Activated naive CD4-positive, alpha-beta T cell treated with anti-CD3 and anti-CD28 coated beads for 36 hours (primary cell): ENCODE data around the gene HMCES. TPM values are rescaled to one million over a fixed set of nuclear protein-coding genes. Genes with fewer than 3 reads are reported as not detected.

ENCODE experiments used
- CTCF ChIA-PET: fragments of 350-600 bp; sonication (Branson Sonifier 250); formaldehyde crosslinking; loops from one replicate; lab custom pipeline; 2021; ENCODE audit warnings: antibody characterized with exemption; lab: Charles Lee
- DNase-seq: peaks from one replicate; pipeline ENCODE4 v3.0.0-alpha.2; 2020
- H3K27ac Mint-ChIP-seq: one replicate; pipeline ENCODE4 v1.8.0; 2021; ENCODE audit warnings: mild to moderate bottlenecking, mixed read lengths
- H3K27me3 Mint-ChIP-seq: one replicate; pipeline ENCODE4 v1.8.0; 2021; ENCODE audit warnings: low read depth, mixed read lengths
- H3K36me3 Mint-ChIP-seq: one replicate; pipeline ENCODE4 v1.8.0; 2021; ENCODE audit warnings: low read depth, mixed read lengths
- H3K4me1 Mint-ChIP-seq: one replicate; pipeline ENCODE4 v1.8.0; 2021; ENCODE audit warnings: low read depth, mixed read lengths
- H3K4me3 Mint-ChIP-seq: one replicate; pipeline ENCODE4 v1.8.0; 2021; ENCODE audit warnings: mild to moderate bottlenecking, moderate library complexity, mixed read lengths
- H3K9me3 Mint-ChIP-seq: one replicate; pipeline ENCODE4 v1.8.0; 2021; ENCODE audit warnings: mixed read lengths
- intact Hi-C: fragments of 100-400 bp; cut with micrococcal nuclease; formaldehyde crosslinking; loops from one replicate; pipeline ENCODE4 v1.15.1; 2023
- total RNA-seq, 2 experiments: library from RNA; stranded (reverse); gene quantifications; one replicate each; pipeline ENCODE4 v1.2.3, GENCODE V29; 2021

HMCES gene
- total RNA-seq, 2 experiments from 2014 or later, result 35.0 to 35.8 TPM

DNA sequence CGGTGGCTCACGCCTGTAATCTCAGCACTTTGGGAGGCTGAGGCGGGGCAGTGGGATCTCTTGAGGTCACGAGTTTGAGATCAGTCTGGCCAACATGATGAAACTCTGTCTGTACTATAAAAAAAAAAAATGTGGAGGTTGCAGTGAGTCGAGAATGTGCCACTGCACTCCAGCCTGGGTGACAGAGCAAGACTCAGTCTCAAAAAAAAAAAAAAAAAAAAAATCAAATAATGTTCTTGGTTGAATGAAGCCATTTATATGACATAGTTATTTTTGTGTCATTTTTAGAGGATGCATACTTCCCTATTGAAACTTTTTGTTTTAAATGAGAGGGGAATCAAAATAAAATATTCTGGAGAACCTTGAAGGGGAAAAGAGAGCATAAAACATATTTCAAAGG, 3.1 kb downstream of the HMCES start:
- no peak overlapping the region for H3K4me3 Mint-ChIP-seq
- intact Hi-C loops, result loop anchor here (1.0 to 2.0 kb wide), 3 partner anchors 35 to 493 kb away; a partner anchor contains a TSS
- CTCF ChIA-PET, result no interaction called here

GRCh38 chr3:129282727-129283327, 4.2 kb downstream of the HMCES start:
- intact Hi-C loops, result loop anchor here (1.0 to 2.0 kb wide), 3 partner anchors 33 to 494 kb away; a partner anchor contains a TSS
- Mint-ChIP-seq H3K9me3 (no peaks in the 10 kb centered on the region), H3K27me3 (no peaks in the 10 kb centered on the region), H3K4me3 (no peak overlapping the region), H3K36me3 (peaks cover 21% of the 10 kb centered on the region), H3K4me1 (peaks cover 53% of the 10 kb centered on the region), H3K27ac (peak overlapping the region; percentile 48)
- peak; percentile 41 for DNase-seq
- CTCF ChIA-PET, result interaction anchor here (0.5 to 2.7 kb wide), 9 partner anchors 22 to 674 kb away, joined by 3 to 15 read pairs (median 4); a partner anchor contains a TSS

More for the DNA sequence above, 3.1 kb downstream of the HMCES start:
- DNase-seq, result no peak
- Mint-ChIP-seq H3K27me3 (no peaks in the 10 kb centered on the region), H3K27ac (peak overlapping the region; percentile 59), H3K4me1 (peaks cover 56% of the 10 kb centered on the region), H3K9me3 (no peaks in the 10 kb centered on the region), H3K36me3 (peaks cover 28% of the 10 kb centered on the region)

DNA sequence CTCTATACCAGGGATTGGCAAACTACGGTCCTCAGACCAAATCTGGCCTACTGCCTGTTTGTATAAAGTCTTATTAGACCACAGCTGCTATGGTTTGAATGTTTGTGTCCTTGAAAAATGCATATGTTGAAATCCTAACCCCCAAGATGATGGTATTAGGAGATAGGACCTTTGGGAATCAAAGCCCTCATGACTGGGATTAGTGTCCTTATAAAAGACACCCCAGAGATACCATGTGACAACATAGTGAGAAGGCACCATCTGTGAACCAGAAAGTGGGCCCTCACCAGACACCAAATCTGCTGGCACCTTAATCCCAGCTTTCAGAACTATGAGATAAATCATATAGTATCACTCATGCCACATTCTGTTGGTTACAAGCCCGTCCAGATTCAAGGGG, 7.4 kb downstream of the HMCES start:
- H3K27me3 Mint-ChIP-seq, result no peaks in the 10 kb centered on the region
- CTCF ChIA-PET, result no interaction called here
- no peak overlapping the region for H3K27ac Mint-ChIP-seq
- DNase-seq, result no peak
- H3K4me3 Mint-ChIP-seq, result no peak overlapping the region
- intact Hi-C loops, result no loop called here
- H3K4me1 Mint-ChIP-seq, result peaks cover 37% of the 10 kb centered on the region
- no peaks in the 10 kb centered on the region for H3K9me3 Mint-ChIP-seq
- H3K36me3 Mint-ChIP-seq, result peaks cover 12% of the 10 kb centered on the region

GRCh38 chr3:129288446-129288845, 9.8 kb downstream of the HMCES start:
- Mint-ChIP-seq H3K27me3 (no peaks in the 10 kb centered on the region), H3K36me3 (peaks cover 7% of the 10 kb centered on the region), H3K9me3 (no peaks in the 10 kb centered on the region), H3K27ac (no peak overlapping the region), H3K4me3 (no peak overlapping the region), H3K4me1 (peaks cover 17% of the 10 kb centered on the region)
- intact Hi-C loops, result no loop called here
- no peak for DNase-seq
- CTCF ChIA-PET, result interaction anchor here (1.3 kb wide), 1 partner anchor 43 kb away, joined by 3 read pairs; no protein-coding TSS in a partner anchor

- H3K4me3 Mint-ChIP-seq, result no peak overlapping the region
- peaks cover 12% of the 10 kb centered on the region for H3K4me1 Mint-ChIP-seq
- intact Hi-C loops, result no loop called here
- no peaks in the 10 kb centered on the region for H3K9me3 Mint-ChIP-seq
- DNase-seq, result no peak
- peaks cover 8% of the 10 kb centered on the region for H3K36me3 Mint-ChIP-seq
- no peaks in the 10 kb centered on the region for H3K27me3 Mint-ChIP-seq
- no peak overlapping the region for H3K27ac Mint-ChIP-seq
- CTCF ChIA-PET, result interaction anchor here (0.6 to 1.3 kb wide), 2 partner anchors 26 to 547 kb away, joined by 3 to 4 read pairs; a partner anchor contains a TSS
Observed at GRCh38 chr3:129289201-129289921, 10.7 kb downstream of the HMCES start.

DNA sequence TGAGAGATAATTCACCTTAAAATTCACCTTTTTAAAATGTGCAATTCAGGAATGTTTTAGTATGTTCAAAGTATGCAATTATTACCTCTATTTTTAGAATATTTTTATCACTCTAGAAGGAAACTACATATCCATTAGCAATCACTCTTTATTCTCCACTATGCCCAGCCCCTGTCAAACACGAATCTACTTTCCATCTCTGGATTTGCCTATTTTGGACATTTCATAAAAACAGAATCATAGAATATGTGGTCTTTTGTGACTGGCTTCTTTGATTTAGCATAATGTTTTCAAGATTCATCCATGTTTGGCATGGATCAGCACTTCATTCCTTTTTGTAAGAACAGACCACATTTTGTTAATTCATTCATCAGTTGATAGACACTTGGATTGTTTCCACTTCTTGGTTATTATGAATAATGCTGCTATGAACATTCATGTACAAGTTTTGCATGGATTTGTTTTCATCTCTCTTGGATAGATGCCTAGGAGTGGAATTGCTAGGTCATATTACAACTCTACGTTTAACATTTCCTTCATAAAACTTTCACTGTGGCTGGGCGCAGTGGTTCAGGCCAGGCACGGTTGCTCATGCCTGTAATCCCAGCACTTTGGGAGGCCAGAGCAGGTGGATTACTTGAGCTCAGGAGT, 12.7 kb downstream of the HMCES start:
- no peaks in the 10 kb centered on the region for H3K27me3 Mint-ChIP-seq
- DNase-seq, result no peak
- H3K9me3 Mint-ChIP-seq, result no peaks in the 10 kb centered on the region
- intact Hi-C loops, result no loop called here
- H3K27ac Mint-ChIP-seq, result no peak overlapping the region
- H3K4me1 Mint-ChIP-seq, result peaks cover 6% of the 10 kb centered on the region
- CTCF ChIA-PET, result no interaction called here
- H3K36me3 Mint-ChIP-seq, result peaks cover 10% of the 10 kb centered on the region
- H3K4me3 Mint-ChIP-seq, result no peak overlapping the region

- Mint-ChIP-seq H3K27ac (no peak overlapping the region), H3K36me3 (peaks cover 19% of the 10 kb centered on the region), H3K9me3 (no peaks in the 10 kb centered on the region), H3K4me1 (peaks cover 6% of the 10 kb centered on the region), H3K4me3 (no peak overlapping the region), H3K27me3 (no peaks in the 10 kb centered on the region)
- DNase-seq, result no peak
- intact Hi-C loops, result no loop called here
- CTCF ChIA-PET, result interaction anchor here (0.6 to 0.7 kb wide), 2 partner anchors 141 to 325 kb away, joined by 3 to 7 read pairs; no protein-coding TSS in a partner anchor
Observed at GRCh38 chr3:129295286-129295685, 16.6 kb downstream of the HMCES start.

DNA sequence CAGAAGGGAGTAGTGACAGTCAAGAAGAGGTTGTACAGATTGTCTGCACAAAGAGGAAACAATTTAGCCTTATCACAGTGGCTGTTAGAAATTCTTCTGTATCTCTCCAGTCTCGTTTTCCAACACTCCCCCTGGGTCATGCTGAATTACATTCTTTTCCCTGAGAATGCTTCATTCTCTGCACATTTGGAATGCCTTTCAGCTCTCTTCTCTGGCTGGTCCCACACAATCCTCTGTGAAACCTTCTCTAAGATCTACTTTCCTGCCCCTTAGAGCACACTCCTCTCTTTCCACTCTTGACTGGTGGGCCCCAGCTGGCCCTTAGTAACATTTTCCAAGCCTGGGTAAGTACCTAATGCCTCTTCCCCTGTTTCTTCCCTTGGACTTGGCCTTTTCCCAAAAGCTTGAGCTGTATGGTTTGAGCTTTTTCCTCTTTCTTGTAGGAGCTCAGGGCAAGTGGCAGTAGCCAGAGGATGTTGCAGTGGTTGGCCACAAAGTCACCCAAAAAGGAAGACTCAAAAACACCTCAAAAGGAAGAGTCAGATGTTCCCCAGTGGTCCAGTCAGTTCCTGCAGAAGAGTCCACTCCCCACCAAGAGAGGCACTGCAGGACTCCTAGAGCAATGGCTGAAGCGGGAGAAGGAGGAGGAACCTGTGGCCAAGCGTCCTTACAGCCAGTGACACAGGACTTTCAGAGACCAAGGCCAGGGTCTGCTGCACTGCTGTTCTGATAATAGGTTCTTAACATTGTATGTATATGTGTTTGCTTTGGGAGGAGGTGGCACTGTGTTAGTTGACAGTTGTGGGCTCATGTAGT, 25.7 kb downstream of the HMCES start:
- intact Hi-C loops, result no loop called here
- CTCF ChIA-PET, result interaction anchor here (0.6 to 1.0 kb wide), 3 partner anchors 21 to 288 kb away, joined by 3 to 5 read pairs (median 4); no protein-coding TSS in a partner anchor
- Mint-ChIP-seq H3K9me3 (no peaks in the 10 kb centered on the region), H3K4me1 (peaks cover 29% of the 10 kb centered on the region), H3K27ac (peak overlapping the region; percentile 15), H3K36me3 (peaks cover 27% of the 10 kb centered on the region), H3K27me3 (no peaks in the 10 kb centered on the region), H3K4me3 (no peak overlapping the region)
- DNase-seq, result no peak

DNA sequence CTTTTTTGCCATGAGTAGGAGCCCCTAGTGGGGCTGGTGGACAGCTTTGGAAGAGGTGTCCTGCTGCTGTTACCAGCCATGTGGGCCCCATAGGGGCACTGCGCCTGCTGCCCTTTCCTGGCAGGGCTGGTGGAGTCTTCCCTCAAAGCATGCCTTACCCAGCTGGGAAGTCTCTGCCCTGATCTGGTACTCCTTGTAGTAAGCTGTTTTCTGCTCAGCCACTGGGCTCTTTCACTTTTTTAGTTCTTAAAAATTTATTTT, 26.2 kb downstream of the HMCES start:
- Mint-ChIP-seq H3K36me3 (peaks cover 25% of the 10 kb centered on the region), H3K9me3 (no peaks in the 10 kb centered on the region), H3K4me1 (peaks cover 29% of the 10 kb centered on the region), H3K4me3 (no peak overlapping the region), H3K27ac (peak overlapping the region; percentile 15), H3K27me3 (no peaks in the 10 kb centered on the region)
- no peak for DNase-seq
- CTCF ChIA-PET, result interaction anchor here (0.6 to 1.0 kb wide), 3 partner anchors 22 to 251 kb away, joined by 3 to 5 read pairs (median 4); no protein-coding TSS in a partner anchor
- intact Hi-C loops, result no loop called here

GRCh38 chr3:129305592-129306091, 27.0 kb downstream of the HMCES start:
- no peaks in the 10 kb centered on the region for H3K9me3 Mint-ChIP-seq
- peak overlapping the region; percentile 14 for H3K4me3 Mint-ChIP-seq
- H3K27ac Mint-ChIP-seq, result peak overlapping the region; percentile 39
- DNase-seq, result peak; percentile 63
- intact Hi-C loops, result no loop called here
- CTCF ChIA-PET, result interaction anchor here (1.0 kb wide), 1 partner anchor 252 kb away, joined by 3 read pairs; no protein-coding TSS in a partner anchor
- H3K4me1 Mint-ChIP-seq, result peaks cover 29% of the 10 kb centered on the region
- H3K36me3 Mint-ChIP-seq, result peaks cover 24% of the 10 kb centered on the region
- no peaks in the 10 kb centered on the region for H3K27me3 Mint-ChIP-seq

DNA sequence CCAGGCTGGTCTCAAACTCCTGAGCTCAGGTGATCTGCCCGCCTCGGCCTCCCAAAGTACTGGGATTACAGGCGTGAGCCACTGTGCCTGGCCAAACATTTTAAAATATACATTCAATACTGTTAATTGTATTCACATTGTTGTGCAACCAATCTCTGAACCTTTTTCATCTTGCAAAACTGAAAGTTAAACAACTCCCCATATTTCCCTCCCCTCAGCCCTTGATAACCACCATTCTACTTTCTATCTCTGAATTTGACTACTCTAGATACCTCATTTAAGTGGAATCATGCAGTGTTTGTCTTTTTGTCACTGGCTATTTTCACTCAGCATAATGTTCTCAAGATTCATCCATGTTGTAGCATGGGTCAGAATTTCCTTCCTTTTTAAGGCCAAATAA, 30.0 kb downstream of the HMCES start:
- DNase-seq, result no peak
- Mint-ChIP-seq H3K9me3 (no peaks in the 10 kb centered on the region), H3K27me3 (no peaks in the 10 kb centered on the region), H3K27ac (no peak overlapping the region), H3K4me3 (no peak overlapping the region), H3K36me3 (peaks cover 15% of the 10 kb centered on the region), H3K4me1 (peaks cover 35% of the 10 kb centered on the region)
- CTCF ChIA-PET, result interaction anchor here (0.7 kb wide), 1 partner anchor 110 kb away, joined by 3 read pairs; no protein-coding TSS in a partner anchor
- intact Hi-C loops, result no loop called here
